ENCODE results near the gene CCL23.
"Not testable (repeated sequence)": the region's sequence is repeated elsewhere in the genome, so short reads cannot be mapped to it uniquely, and the experiment has no call there.

The CCL23 gene

DNA sequence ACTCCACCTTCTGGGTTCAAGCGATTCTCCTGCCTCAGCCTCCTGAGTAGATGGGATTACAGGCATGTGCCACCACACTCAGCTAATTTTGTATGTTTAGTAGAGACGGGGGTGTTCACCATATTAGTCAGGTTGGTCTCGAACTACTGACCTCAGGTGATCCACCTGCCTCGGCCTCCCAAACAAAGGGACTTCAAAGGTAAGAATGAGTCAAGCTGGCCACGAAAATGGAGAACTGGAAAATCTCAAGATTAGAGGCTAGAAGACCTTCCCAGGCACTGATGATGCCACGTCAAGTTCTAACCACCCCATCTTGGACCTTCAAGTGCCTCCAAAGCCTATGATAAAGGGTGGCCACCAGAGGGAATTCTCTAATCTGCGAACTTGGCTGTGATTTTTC, 15.1 kb downstream of the CCL23 start:
- no peak for DNase-seq

DNA sequence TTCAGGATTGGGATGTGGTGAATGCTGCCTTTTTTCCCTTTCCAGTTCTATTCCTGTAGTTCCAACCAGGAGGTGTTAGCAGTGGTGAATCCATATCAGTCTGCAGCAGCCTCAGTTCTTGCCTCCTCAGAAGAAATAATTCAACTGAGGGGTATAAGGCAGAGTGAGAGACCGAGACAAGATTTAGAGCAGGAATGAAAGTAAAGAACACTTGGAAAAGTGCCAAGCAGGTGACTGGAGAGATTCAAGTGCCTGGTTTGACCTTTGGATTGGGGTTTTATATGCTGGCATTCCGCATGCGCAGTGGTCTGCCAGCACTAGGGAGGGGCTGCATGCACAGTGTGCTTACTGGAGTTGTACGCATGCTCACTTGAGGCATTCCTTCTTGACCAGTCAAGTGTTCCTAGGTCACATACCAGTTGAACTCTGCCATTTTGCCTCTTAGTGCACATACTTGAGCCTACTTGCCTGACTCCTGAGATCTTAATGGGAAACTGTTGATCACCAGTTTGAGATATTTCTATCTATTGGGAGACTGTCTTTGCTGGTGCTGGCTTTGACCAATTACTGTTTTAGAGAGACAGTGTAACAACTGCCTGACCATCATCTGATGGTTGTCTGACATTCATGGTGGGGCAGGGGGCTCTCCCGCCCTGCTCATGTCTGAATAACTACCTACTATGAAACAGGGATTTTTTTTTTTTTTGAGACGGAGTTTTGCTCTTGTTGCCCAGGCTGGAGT, 15.7 kb downstream of the CCL23 start:
- no peak for DNase-seq

DNA sequence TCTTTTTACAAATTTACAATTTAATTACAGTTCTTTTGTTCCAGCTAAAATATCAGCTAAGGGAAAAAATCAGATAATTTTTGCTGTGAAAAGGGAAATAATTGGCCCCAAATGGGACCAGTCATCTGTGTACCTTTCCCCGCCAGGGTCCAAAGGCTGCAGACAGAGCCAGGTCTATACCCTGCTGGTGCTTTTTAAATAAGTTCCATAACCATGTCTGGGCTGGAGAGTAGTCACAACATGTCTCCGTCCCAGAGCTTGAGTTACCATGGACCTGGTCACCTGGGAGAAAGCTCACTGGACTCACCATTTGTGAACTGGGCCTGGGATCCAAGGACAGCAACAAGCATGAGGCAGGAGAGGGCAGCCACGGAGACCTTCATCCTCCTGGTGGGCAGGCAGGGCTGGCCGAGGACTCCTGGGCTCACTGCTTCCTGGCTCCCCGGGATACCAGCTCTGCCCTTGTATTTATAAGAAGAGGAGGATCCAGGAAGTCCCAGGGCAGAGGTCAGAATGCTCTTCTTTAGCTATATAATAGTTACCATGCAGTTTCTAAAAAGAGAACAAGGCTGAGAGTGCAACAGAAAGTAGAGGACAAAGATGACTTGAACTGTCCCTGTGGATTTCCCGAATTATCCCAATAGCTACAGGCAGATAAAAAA, 16.5 kb downstream of the CCL23 start, which contains the start of gene CCL15:
CCL15 (minus strand) TSS at position 444 of the 662 bp plus-strand sequence; CDS start at position 383, 61 bp downstream.
- DNase-seq = no peak

DNA sequence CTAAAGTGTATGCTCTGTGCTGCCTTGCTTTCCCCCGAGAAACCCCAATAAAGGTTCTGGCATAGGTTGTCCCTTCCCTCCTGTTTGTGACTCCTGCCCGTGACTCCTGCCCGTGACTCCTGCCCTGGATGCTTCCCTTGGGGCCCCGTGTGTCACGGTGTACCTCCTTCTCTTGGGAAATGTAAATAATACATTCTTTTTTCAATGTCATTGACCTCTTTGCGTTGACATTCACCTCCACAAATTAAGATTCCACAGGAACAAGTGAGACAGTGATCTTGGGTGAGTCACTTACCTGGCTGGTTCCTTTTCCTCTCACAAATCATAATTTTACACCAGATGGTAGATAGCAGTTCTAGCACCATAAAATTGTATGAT, 17.1 kb downstream of the CCL23 start:
- no peak for DNase-seq

DNA sequence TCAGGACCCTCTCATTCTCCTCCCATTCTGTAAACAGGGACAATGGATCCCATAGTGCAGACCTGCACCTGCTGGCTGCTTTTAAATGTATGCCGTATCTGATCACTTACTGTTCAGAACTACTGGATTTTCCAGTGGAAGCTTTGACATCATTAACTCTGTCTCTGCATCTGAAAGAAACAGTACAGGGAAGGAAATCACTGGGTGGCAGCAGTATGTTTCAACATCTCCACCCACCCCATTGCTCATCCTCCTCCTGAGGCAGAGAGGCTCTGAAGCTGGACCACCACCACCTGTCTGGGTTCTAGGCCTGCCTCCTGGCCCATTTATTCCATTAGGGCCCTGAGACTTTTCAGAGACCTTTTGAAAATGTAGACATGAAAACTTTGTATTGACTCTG, 19.0 kb downstream of the CCL23 start:
- no peak for DNase-seq

DNA sequence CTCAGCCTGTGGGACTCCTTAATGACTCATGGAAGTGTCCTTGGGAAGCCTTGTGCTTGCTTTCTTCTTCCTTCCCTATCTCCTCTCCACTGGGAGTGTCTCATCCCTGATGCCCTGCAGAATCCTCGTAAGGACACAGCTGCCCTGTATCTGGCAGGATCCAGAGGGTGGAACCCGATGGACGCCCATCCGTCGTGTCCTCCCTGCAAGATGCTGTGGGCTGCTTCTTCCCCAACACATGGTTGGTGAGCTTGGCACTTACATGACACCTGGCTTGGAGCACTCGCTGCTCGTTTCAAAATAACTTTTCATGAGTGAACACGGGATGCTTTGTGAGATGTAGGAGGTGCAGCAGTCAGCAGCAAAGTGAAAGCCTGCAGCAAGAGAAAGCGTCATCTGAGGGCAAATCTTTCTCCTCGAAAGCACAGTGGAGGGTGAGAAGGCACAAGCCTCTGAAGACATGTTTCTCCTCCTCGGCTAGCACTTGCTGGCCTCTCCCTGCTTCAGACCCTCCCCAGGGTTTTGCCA, 19.7 kb downstream of the CCL23 start:
- DNase-seq = no peak

DNA sequence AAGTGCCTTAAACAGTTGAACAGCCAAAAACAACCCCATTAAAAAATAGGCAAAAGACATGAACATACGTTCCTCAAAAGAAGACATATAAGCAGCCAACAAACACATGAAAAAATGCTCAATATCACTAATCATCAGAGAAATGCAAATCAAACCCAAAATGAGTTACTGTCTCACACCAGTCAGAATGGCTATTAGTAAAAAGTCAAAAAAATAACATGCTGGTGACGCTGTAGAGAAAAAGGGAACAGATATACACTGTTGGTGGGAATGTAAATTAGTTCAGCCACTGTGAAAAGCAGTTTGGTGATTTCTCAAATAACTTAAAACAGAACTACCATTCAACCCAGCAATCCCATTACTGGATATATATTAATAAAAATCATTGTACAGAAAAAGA, 22.4 kb downstream of the CCL23 start:
- not testable (repeated sequence) for DNase-seq

DNA sequence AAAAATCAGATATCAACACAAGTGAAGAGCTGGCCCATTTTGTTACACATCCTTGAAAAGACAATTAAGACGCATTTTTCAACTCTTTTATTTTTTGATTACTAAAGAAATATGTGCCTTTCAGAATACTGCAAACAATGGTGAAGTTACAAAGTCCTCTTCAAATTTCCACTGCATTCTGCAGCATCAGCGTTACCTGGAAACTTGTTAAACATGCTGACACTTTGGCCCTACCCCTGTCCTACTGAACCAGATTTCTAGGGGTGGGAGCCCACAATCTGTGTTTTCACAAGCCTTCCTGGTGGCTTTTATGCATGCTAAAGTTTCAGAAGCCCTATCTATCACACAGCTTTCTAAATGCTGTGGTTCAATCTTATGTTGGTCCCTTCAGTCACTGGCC, 26.7 kb downstream of the CCL23 start:
- no peak for DNase-seq

DNA sequence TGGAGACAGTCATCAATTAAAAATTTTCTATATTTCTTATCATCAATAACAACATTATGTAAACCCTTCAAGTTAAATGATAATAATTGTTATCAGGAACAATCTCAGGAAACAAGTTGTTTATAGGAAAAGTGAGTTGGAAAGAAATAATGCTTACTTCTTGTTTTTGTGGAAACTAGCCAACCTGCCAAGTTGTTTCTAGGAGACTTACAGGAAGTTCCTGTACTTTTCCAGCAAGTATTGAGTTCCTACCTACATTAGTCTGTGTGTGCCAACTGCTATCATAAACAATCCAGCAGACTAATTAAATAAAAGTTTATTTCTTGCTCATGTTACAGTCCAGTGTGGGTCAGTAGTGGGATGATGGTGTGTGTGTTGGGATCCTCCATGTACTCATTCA, 29.6 kb downstream of the CCL23 start:
- DNase-seq = no peak

DNA sequence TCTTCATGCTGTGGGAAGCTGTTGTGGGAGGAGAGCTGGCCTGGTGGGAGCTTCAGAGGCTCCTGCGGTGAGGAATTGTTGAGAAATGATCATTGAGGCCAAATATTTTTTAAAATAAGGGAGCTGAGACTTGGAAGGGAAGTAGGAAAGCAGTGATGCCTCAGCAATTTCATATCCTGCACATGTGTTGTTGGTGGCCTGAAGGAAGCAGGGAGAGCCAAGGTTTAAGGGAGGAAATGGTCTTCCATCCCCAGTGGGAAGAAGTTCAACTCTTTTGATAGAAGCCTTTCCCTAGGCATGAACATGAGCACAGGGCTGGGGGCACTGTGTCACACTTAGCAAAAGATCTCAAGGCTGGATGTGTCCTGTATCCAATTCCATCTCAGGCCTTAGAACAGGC, 31.1 kb downstream of the CCL23 start, which contains the start of gene CCL14:
CCL14 (minus strand) TSS at position 87 of the 400 bp plus-strand sequence; CDS start at position 7, 80 bp downstream.
- no peak for DNase-seq

DNA sequence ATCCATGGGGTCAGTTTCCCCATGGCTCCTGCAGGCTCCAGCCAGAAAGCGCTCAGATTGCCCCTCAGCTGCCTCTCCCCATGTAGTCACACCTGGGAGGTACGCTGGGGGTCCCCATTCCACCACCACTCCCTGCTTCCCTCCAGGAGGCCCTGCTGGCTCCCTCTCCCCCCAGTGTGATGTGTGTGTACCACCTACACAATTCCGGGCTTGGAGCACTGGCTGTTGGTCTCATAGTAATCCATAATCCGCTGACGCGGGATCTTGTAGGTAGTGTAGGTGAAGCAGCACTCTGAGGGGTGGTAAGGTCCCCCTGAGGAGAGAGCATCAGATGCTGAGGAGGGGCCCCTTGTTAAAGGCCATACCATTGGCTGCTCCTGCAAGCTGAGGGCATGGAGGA, 33.6 kb downstream of the CCL23 start:
- no peak for DNase-seq

DNA sequence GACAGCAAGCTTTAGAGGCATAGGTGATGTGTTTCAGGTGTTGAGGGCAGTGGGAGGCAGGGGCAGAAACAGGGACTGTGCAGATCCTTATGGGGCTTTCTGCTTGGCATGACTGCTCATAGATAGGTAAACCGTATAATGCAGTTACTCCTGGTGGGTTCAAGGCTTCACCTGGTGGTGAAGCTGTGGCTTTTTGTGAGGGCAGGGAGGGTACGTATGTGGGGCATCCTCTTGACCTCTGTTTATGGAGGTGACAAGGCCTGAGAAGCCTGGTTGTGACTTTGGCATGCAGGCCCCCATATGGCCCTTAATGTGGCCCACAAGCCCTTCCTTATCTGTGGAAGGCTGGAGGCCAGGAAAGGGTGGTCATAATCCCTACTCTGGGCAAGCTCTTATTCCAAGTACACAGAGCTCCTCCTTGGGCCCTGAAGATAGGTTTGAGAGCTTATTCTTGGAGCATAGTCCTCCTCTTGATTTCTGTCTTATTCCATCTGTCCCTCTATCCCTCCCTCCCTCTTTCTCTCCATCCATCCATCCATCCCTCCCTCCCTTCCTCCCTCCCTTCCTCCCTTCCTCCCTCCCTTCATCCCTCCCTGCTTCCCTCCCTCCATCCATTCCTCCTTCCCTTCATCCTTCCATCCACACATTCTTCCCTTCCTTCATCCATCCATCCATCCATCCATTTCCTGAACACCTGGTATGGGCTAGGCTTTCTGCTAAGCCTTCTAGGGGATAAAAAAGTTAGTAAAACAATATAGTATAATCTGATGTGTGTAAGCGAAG, 35.2 kb downstream of the CCL23 start:
- DNase-seq = no peak

DNA sequence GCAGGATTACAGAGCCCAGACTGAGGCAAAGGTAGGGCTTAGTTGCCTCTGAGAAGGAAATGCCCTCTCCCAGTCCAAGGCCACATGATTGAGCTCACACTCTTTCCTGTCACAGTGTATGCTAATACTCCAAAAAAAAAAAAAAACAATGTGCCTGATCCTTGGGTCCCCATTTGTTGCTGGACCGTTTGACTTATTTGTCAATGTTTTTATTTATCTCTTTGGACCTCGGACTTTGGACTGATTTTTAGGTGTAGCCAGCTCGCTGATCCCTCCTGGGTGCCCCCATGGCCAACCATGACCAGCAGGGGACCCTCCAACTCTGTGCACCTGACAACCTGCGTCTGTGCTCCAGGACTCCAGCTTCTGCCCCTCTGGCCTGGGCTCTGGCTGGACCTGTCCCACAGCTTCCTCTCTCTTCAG, 35.9 kb downstream of the CCL23 start:
- DNase-seq = no peak

DNA sequence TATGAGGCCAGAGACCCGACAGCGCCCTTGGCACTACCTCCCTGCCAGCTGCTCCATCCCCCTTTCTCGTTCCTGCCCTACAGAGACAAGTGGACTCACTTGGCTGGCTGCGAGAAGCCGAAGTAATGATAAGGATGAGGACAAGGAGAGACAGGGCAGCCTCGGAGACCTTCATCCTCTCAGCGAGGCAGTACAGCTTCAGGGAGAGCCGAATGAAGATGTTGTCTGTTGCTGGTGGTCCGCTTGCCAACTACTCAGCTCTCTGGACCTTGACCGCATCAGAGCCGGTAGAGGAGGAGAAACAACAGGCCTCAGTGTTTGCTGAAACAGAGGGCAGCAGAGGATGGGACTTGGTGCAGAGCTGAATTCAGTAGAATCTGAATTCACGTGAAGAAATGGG, 36.5 kb downstream of the CCL23 start, which contains the start of gene CCL16:
CCL16 (minus strand) TSS at position 252 of the 400 bp plus-strand sequence; CDS start at position 175, 77 bp downstream.
- no peak for DNase-seq

DNA sequence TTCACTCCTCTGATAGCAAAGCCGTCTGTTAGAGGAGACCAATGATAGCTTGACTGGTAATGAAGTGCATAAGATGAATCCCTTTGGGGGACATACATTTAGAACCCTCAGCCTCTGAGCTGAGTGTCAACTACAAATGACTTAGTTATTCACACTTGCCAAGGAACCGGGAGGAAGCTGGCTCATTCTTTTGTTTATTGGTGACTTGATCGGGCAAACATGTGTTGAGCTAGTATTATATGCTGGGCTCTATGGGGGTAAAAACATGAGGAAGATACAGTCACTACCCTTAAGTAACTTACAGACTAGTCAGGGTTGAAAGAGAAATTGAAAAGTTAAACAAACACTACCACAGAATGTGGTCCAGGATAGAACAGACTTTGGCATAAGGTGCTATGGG, 39.4 kb downstream of the CCL23 start:
- no peak for DNase-seq

DNA sequence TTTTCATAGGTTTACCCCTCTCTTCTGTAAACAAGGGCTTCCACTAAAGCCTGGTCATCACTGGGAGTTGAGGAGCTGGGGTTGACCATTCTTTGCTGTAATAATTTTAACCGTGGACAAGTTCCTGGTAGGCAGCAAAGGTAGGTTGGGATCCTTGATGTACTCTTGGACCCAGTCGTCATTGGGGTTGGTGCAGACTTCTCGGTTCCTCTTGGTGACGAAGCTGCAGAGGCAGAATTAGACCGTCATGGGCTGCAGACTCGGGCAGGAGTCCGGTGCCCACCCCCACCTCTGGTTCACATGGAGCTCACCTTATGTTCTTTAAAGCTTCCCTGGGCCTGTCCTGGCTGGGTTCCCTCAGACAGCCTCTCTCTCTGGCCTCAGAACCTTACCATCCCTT, 40.3 kb downstream of the CCL23 start:
- DNase-seq = no peak

DNA sequence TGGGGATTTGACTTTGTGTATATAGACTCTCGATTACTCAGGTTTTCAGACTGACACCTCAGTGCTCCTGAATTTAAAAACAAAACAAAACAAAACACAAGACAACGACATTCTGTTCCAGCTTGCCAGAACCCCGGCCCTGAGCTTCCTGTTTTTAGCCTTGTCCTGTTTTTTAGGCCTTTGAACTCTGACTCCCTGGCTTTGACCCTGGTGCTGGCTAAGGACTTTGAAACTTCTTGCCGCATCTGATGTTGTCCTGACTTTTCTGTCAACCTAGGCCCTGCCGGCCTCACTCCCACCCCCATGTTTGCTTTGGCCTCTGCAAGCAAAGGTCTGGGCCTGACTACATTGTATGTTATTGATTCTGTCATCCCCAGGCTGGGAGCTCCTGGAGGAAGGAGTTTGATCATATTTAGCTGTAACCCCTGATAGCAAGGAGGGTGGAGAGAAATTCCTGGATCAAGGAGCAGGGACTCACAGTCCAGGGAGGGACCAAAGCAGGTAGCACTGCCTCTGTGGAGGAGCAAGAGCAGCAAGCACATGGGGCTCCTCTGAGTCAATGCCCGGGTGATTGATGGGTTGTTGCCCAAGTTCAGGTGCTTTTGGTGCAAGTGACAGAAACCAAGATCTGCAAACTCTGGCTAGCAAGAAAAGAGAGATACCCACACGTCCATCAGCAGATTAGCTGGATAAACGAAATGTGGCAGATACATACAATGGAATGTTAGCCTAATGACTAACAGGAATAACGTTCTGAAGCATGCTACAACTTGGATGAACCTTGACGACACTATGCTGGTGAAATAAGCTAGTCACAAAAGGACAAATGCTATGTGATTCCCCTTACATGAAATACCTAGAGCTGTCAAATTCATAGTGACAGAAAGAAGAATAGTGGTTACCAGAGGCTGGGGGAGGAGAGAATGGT, 44.2 kb downstream of the CCL23 start:
- no peak for DNase-seq

DNA sequence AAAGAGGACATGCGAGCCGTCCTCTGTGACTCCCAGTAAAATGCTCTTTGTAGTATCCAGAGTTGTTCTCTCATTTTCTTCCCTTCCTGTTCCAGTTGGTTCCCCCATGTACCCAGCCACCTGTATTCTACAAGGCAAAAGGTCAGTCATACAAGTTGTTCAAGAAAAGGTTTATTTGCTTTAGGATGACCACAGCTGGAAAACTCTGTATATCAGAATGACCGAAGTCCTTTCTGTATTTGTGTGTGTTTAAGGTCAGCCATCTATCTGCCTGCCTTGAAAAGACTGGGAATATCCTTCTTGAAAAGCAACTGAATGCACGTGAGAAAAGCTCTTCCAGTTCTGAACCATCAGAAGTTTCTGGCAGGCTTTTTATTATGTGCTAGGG, 44.8 kb downstream of the CCL23 start:
- DNase-seq = no peak

DNA sequence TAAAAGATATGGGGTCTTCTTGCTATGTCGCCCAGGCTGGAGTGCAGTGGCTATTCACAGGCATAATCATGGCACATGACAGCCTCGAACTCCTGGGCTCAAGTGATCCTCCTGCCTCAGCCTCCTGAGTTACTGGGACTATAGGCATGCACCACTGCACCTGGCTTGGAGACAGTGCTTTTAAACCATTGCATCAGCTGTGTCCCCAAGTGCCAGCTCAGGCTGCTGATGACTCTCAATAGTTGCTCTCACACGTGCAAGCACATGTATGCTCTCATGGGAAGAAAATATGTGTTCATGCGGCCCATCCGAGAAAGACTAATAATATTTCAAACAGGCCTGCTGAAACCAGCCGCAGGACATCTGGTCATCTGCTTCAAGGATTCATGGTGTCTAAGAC, 45.2 kb downstream of the CCL23 start:
- no peak for DNase-seq

DNA sequence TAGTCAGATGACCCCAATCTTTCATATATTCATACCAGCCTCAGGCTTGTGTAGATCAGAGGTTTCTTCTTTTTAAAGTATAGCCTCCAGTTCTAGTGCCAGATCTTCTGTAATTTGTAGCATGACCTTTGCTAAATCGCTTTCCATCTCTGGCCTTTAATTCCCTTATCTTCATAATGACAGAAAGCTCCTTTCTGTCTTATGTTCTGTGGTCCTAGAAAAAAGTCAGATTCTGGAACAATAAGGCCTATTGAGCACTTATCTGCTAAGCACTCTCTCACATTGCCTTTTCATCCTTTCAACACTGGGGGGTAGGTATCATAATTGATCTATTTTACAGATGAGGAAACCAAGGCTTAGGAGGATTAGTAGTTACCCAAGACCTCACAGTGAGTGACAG, 45.7 kb downstream of the CCL23 start:
- no peak for DNase-seq

DNA sequence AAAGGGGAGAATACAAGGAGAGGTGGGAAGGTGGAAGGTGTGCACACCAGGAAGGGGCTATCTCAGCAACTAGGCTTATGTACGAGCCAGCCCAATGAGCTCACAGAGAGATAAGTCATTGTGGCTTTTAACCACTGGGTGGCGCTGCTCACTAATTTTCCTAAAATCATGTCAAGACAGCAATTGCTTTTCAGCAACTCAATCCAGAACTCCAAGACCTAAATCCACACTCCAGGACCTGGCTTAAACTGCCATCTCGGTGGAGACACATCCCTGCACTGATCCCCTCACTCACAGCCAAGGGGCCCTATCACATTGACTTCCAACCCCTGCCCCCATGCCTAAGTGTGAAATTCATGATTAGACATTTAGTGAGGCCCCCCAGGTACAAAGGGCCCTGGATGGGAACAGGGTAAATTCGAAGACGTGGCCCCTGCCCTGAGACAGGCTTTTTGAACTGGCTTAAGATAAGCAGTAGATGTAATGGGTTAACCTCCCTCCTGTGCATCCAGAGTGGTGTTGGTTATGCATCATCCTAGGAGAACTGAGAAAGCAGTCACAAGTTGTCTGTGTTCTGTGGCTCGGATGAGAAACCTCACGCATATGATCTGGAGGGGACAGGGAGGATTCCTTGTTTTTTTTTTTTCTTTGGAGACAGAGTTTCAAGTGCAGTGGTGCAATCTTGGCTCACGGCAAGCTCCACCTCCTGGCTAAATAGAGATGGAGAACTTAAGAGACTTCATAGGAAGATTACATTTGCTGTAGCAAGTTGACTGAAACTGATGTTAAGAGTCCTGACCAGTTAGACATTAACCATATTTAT, 48.0 kb downstream of the CCL23 start:
- peak; percentile 64 for DNase-seq

Measured in activated CD4-positive, alpha-beta T cell treated with anti-CD3 and anti-CD28 coated beads, Interleukin-2, amount 50 U/mL, for 1 hour (primary cell).